Amniotic stem cell (primary cell): ENCODE results near the gene PSMG4.

Source experiments
- DNase-seq: peaks from one replicate; lab custom pipeline; 2025; lab: John Stamatoyannopoulos, UW

Gene PSMG4

DNA sequence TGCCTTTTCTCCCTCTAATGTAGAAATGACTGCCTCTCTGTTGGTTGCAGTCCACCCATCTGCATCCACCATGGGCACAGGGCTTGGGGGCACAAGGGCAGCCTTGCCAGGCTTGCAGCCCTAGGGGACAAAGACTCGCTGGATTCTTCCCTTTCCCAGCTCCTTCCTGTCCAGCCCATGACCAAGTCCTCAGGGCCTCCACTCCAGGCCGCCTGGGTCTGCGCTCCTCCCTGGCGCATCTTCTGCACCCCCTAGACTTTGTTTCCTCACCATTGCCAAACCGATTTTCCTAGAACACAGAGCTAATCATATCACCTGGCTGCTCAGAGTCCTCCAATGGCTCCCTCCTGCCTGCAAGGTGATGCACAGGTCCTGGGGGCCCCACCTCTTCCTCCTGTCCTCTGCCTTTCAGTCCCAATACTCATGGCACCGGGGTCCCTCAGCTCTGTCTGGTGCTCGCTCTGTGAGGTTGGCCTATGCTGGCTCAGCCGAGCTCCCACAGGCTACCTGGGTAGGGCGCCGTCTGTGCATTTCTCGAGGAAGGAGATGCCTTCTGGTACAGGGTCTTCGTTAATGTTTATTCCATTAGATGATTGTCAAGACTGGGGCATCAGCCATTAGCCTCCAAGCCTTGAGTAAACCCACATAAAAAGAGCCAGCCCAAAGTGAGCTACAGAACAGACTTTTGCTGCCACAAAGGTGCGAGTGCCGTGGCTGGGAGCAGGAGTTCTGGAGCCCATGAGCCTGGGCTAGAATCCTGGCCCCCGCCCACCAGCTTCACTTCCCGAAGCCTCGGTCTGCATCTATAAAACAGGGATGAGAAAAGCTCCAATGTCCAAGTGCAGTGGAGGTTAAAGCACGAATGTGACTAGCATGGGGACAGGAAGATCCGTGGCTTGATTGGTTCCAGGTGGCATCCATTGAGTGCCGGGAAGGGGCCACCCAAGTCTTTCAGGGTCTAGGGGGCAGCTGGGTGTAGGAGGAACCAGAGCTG is 17.7 kb downstream of the PSMG4 start:
- DNase-seq: no peak

GRCh38 chr6:3277251-3277650 is 18.5 kb downstream of the PSMG4 start:
- DNase-seq: no peak

GRCh38 chr6:3277851-3278416 is 19.2 kb downstream of the PSMG4 start:
- DNase-seq: no peak

DNA sequence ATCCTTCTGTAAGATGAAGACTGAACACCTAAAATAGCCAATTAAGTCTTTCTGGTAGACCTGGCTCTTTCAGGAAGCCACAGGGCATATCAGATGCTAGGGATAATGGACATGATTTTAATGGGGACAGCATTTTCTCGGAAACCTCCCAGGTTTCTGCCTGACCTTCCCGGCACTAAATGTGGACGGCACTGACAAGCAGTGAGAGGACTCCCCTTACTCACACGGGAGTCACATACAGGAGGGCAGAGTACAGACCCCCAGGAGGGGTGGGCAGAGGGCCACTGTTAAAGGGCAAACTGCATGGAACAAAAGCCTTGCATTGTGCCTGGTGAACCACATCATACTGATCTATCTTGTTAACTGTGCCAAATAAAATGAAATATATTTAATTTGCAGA is 19.9 kb downstream of the PSMG4 start:
- DNase-seq: no peak

DNA sequence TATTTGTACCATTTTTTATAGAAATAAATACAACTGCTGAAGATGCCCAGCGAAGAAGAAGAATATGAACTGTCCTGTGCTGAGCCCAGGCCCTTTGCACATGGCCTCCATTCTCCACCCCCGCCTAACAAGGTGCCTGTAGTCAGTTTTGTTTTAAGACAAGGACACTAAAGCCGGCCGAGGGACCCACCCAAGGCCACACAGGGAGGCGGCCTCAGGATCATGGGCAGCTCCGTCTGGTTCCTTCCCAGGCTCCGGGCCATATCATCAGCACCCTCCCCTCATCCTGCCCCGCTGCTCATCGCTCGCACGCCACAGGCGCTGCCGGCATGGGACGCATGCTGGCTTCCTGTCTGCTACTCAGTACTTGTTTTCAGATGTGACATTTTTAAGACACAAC is 21.3 kb downstream of the PSMG4 start:
- DNase-seq: no peak

GRCh38 chr6:3280866-3281465 is 22.2 kb downstream of the PSMG4 start:
- no peak for DNase-seq

- peak; percentile 35 for DNase-seq
Measured at GRCh38 chr6:3281631-3282475, 23.1 kb downstream of the PSMG4 start.

DNA sequence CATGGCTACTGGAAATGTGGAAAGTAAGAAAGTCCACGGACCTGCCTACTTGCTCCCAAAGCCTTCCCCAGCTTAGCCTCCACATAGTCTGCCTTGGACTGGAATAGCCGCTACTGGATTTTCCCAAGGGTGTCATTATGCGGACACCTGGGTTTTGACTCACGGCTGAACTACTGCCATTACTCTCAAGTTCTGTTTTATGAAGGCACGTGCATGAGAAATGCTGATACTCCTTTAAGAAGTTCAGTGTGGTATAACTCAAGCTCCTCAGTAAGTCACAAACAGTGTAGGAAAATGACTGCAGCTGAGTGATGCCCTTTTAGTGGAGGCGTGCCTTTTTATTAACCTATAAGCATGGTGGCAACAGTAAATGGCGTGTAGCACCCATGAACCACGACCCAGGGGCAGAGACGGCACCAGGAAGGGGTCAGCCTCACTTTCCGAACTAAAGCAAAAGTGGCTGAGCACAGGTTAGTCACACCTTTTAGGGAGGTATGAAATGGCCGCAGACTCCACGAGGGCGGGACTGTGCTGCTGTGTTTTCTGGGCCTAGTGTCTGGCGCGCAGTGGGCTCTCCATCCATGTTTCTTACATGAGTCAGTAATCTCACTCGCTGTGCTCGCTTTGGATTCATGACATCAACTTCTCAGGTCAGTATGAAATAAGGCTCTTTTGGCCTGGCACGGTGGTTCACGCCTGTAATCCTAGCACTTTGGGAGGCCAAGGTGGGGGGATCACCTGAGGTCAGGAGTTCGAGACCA is 23.9 kb downstream of the PSMG4 start:
- DNase-seq: no peak

GRCh38 chr6:3283241-3283640 is 24.5 kb downstream of the PSMG4 start:
- no peak for DNase-seq

- no peak for DNase-seq
Measured at GRCh38 chr6:3283641-3284435, 25.1 kb downstream of the PSMG4 start.

GRCh38 chr6:3284436-3284876 is 25.7 kb downstream of the PSMG4 start:
- DNase-seq: no peak

DNA sequence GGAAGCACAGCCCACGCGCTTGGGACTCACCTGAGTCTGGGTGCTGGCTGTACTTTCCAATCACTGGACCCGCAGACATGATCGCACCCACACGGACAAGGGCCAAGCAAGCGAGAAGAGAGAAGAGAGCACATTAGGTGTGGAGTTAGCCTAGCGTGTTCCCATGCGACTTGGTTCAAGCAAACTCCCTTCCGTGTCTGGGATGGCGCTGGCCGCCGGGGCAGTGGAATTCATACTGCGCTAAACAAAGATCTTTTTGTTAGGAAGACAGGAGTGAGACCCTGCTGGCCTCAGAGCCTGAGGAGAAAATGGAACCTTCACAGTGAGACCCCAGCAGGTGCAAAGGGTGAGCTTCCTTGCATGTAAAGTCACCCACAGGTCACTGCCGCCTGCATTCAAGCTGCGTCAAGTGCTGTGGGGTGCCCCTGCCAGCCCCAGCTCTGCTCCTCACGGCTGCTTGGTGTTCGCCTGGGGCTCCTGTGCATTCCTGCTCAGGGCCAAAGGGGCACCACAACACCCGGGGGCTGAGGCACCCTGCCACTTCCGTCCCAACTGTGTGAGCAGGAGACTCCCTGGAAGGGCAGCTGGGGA is 26.4 kb downstream of the PSMG4 start:
- DNase-seq: no peak

- DNase-seq: no peak
Measured at GRCh38 chr6:3285732-3286131, 27.0 kb downstream of the PSMG4 start.

GRCh38 chr6:3286641-3287171 is 28.0 kb downstream of the PSMG4 start:
- DNase-seq: no peak

- no peak for DNase-seq
Measured at GRCh38 chr6:3287308-3287707, 28.6 kb downstream of the PSMG4 start.

DNA sequence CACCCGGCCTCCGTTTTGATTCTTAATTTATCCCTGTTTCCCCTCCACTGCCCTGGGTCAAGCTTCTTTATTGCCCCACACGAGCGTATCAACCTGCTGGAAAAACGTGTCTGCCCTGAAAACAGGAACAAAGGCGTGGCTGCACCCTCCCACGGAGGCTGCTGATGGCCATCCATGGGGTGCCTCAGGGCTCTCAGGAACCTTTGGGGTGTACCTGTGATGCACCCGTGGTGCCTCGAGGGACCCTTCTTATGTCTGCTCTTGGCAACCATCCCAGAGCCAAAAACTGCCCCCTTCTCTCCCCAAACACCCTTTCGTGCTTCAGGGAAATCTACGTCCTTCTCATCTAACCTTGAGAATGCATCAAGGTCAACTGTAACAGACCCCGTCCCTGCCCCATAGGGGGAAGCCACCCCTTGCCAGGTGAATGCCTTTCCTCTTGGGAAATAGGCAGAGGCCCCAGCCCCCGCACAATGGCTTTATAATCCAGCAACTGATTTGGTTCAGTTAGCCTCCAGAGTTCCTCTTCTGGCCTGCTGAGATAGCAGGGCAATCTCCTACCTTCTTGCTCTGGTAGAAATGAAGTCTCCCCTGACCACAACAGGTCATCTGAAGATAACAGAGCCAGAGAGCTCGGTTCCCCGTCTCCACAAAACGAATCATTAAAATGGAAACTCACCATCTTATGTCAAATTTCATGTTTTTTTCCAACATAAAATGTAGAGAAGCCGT is 29.4 kb downstream of the PSMG4 start:
- no peak for DNase-seq

DNA sequence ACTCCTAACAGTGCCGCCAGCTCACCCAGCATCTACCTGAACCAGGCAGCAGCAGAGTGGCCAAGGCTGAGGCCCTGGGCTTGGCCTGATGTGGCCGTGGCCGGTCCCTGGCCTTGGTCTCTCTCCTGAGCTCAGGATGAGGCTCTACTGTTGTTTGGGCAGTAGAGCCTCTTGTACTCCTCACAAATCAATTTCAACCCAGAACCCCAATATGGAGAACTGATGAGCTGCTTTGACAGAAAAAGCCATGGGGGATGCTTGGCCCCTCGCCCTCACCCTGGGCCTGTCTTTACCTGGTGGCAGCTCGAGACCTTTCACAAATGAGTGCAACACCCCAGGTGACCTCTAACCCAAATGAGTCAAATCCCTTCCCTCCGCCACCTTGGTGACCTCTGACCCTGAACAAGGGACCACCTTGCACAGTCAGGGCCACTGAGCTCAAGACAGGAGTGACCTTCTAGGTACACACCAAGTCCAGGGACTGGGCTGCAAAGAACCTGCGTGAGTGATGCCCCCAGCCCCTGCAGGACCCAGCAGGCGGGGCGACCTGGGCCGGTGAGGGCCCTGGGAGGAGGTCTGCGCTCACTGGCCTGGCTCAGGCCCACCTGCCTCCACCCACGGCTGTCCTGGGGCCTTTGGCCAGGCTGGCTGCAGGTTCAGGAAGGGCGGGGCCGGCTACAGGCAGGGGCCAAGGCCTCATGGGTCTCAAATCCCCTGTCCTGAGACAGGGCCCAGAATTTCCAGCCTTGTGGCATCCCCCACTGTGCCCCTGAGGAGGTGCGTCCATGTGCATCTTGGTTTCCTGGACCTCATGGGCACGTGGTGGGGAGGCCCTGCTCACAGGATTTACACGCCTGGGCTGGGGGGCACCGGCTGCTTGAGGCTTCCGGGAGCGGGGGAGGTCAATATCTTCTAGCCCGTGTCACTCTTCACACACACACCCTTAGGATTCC is 30.2 kb downstream of the PSMG4 start:
- DNase-seq: no peak

DNA sequence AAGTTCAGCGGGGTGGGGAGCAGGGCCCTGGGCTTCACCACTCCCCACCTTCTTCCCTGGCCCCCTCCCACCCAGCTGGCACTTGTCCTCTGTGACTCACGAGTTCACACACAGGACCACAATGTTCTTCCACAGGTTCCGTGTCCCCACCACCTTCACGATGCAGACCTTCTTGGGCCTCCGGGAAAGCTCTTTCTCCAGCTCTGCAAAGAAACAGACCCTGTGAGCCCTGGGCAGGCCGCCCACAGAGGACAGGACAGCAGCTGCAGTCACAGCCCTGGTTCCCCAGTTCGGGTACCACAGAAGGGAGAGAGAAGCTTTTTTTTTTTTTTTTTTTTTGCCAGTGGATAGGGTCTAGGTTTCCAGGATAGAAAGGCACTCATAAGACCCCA is 30.9 kb downstream of the PSMG4 start:
- no peak for DNase-seq
